Activated CD4-positive, alpha-beta T cell treated with anti-CD3 and anti-CD28 coated beads, Interleukin-2, amount 50 U/mL, for 16 hours (primary cell): Measurements from ENCODE around the gene TICRR.

Experiments
- DNase-seq: peaks from one replicate; pipeline ENCODE4 v3.0.0-alpha.2; 2020

Gene TICRR

DNA sequence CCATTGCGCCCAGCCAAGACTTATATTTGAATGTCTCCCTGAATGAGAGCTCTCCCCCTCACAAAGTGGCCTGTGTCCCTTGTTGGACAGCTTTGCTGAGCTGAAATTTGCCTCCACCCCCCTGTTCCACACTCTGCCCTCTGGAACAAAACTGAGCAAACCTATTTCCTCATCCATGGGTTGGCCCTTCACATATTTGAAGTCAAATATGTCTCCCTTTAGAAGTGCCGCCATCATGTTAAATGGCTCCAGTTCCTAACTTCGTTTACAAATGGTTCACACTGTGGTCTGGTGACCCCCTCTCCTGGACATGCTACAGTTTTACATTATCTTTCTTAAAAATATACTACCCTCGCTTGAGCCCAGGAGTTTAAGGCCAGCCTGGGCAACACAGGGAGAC lies 99.3 kb downstream of the TICRR start:
- DNase-seq: no peak

DNA sequence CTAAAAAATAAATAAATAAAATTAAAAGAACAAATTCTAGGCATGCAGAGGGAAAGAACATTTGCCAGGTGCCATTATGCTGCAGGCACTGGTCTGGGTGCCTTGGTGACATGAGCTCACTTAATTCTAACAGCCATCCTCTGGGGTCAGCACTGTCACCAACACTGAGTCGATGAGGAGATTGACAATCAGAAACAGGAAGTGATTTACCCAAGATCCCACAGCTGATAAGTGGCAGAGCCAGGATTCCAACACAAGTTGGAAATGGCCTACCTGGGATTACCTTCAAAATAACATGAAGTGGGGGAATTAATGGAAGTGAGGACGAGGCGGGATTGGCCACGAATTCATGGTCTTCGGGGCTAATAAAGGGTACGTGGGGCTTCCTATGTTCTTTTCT lies 100.3 kb downstream of the TICRR start:
- no peak for DNase-seq

- DNase-seq: no peak
These were observed 102.1 kb downstream of the TICRR start for GRCh38 chr15:89677381-89677780.
